Measurements from ENCODE around the gene C9orf50. TPM values are rescaled to one million over a fixed set of nuclear protein-coding genes. Genes with fewer than 3 reads are reported as not detected.

Gene C9orf50
- polyA plus RNA-seq, 4 donors, result 0.09 to 0.27 TPM; not detected in 2

DNA sequence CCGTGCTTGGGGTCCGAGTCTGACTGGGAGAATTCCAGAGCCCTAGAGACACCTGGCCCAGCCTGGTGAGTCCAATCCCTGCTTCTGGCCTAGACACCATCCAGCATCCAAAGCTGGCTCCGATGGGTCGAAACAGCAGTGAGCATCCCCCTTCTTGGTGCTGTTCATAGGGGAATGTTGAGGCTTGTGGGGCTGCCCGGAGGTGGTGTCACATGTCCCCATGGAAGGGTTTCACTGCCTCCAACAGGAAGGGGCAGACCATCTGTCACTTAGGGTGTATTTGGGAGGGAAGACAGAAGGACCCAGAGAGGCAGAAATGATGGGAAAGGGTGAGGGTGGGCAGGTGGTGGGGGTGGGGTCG is 13.9 kb downstream of the C9orf50 start:
- H3K4me1 ChIP-seq (ENCODE audit: control insufficient read depth in 3 of 3, insufficient read depth in 2 of 3, low read depth in 1 of 3, low read length in 2 of 3), result peaks cover 0 to 47% (median 4%) of the 10 kb centered on the region in 3 donors
- DNase-seq (no peak), FAIRE-seq (no peak)
- H3K27me3 ChIP-seq (ENCODE audit: control insufficient read depth in 3 of 3, insufficient read depth in 3 of 3, low read length in 3 of 3), result no peaks in the 10 kb centered on the region
- no peaks in the 10 kb centered on the region for H3K9me3 ChIP-seq (ENCODE audit: control insufficient read depth in 2 of 2, insufficient read depth in 1 of 2, low read depth in 1 of 2, low read length in 1 of 2)
- no peak overlapping the region for H3K4me3 ChIP-seq (ENCODE audit: low read depth in 1 of 3, low read length in 3 of 3)
- peak overlapping the region in 2 of 3 donors; percentile 71 to 81 for H3K27ac ChIP-seq (ENCODE audit: low read depth in 1 of 3, low read length in 2 of 3)
- no peaks in the 10 kb centered on the region for H3K36me3 ChIP-seq (ENCODE audit: control insufficient read depth in 3 of 3, insufficient read depth in 2 of 3, low read depth in 1 of 3, low read length in 3 of 3)
- 72 to 80% (median 79%) methylated on average over 6 of the region's 6 CpGs for WGBS, 3 donors

DNA sequence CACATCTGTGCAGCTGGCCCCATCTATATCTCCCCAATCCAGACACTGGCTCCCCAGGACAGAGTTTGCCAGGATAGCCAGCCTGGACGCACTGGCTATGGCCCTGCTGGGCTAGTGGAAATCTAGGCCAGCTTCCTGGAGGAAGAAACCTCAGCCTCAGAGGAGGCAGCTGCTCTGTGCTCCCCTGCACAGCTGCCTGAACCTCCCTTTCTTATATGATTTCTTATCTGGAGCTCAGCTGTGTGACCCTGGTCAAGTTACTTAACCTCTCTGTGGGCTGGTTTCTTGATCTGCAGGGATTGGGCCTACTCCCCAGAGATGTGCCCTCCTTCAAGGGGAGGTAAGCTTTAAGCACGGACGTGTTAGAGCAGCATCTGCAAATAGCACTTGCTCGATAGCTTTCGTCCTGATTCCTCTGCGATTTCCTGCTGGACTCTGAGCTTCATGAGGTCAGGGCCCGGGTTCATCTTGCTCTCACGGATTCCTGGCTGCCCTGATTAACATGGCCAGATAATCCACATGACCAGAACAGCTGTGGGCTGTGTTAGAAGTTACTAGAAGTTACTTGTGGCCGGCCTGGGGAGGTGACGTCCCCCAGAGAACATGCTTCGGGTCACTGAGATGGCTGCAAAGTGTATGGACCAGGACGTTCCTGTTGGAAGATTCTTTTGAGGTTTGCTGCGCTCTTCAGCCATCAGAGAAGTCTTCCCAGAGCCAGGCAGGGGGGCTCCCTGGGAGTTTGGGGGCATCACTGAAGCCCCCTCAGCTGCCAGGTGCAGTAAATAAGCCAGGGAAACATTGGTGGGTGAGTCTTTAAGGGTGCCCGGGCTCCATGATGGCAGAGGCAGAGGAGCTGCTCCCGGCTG is 14.5 kb downstream of the C9orf50 start:
- 62 to 69% (median 62%) methylated on average over 15 of the region's 15 CpGs for WGBS, 3 donors
- no peaks in the 10 kb centered on the region for H3K9me3 ChIP-seq (ENCODE audit: control insufficient read depth in 2 of 2, insufficient read depth in 1 of 2, low read depth in 1 of 2, low read length in 1 of 2)
- peaks cover 0 to 45% (median 4%) of the 10 kb centered on the region in 3 donors for H3K4me1 ChIP-seq (ENCODE audit: control insufficient read depth in 3 of 3, insufficient read depth in 2 of 3, low read depth in 1 of 3, low read length in 2 of 3)
- no peaks in the 10 kb centered on the region for H3K36me3 ChIP-seq (ENCODE audit: control insufficient read depth in 3 of 3, insufficient read depth in 2 of 3, low read depth in 1 of 3, low read length in 3 of 3)
- H3K27me3 ChIP-seq (ENCODE audit: control insufficient read depth in 3 of 3, insufficient read depth in 3 of 3, low read length in 3 of 3), result no peaks in the 10 kb centered on the region
- no peak overlapping the region for H3K4me3 ChIP-seq (ENCODE audit: low read depth in 1 of 3, low read length in 3 of 3)
- H3K27ac ChIP-seq (ENCODE audit: low read depth in 1 of 3, low read length in 2 of 3), result peak overlapping the region in 2 of 3 donors; percentile 71 to 81
- peak in 1 of 2 donors; percentile 70 for DNase-seq
- FAIRE-seq, result no peak

DNA sequence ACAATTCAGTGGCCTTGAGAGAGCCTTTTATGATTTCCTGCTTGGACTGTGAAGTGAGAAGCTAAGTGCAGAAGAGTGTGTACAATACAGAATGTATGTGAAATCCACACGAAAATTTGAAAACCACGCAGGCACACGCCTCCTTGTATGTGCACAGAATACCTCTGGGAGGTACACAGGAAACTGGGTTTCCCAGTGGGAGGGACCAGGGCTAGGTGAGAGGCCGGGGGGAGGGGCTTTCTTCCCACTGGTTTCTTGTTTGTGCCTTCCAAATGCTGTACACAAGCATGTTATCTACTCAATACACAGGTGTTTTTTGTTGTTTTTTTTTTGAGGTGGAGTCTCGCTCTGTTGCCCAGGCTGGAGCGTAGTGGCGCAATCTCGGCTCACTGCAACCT is 16.1 kb downstream of the C9orf50 start:
- DNase-seq, result no peak
- Histone ChIP-seq H3K9me3 (ENCODE audit: control insufficient read depth in 2 of 2, insufficient read depth in 1 of 2, low read depth in 1 of 2, low read length in 1 of 2) (no peaks in the 10 kb centered on the region), H3K36me3 (ENCODE audit: control insufficient read depth in 3 of 3, insufficient read depth in 2 of 3, low read depth in 1 of 3, low read length in 3 of 3) (no peaks in the 10 kb centered on the region), H3K27ac (ENCODE audit: low read depth in 1 of 3, low read length in 2 of 3) (no peak overlapping the region), H3K4me3 (ENCODE audit: low read depth in 1 of 3, low read length in 3 of 3) (no peak overlapping the region), H3K4me1 (ENCODE audit: control insufficient read depth in 3 of 3, insufficient read depth in 2 of 3, low read depth in 1 of 3, low read length in 2 of 3) (peaks cover 0 to 34% (median 0%) of the 10 kb centered on the region in 3 donors), H3K27me3 (ENCODE audit: control insufficient read depth in 3 of 3, insufficient read depth in 3 of 3, low read length in 3 of 3) (no peaks in the 10 kb centered on the region)
- 39 to 58% (median 47%) methylated on average over 8 of the region's 8 CpGs for WGBS, 3 donors
- no peak for FAIRE-seq

DNA sequence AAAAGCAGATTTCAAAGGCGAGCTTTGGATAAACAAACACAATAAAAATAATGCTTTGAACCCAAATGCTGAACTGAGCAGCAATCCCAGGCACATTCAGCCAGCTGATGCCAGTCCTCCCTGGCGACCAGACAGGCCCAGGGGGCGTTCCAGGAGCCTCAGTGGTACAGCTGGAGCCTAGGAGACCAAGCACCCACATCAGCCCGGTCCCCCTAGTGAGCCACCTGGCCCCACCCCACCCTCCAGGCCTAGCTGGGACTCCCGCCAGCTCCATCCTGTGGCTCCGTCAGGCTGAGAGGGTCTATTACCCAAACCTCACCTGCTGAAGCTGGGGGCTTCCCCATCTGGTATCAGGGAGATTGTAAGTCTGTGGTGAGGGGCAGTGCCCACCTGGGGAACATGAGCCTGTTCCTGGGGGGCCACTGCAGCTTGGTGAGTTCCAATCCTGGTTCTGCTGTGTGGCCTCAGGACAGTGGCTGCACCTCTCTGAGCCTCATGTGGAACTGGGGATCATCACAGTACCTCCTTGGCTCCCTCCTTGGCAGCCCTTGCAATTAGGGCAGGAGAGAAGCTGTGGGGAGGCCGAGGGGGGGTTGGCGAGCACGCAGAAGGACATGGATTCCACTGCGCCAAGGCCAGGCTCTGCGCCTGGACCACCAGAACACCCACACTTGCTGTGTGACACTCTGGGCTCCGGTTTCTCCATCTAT is 16.7 kb downstream of the C9orf50 start:
- 54 to 70% (median 63%) methylated on average over 12 of the region's 12 CpGs for WGBS, 3 donors
- no peaks in the 10 kb centered on the region for H3K36me3 ChIP-seq (ENCODE audit: control insufficient read depth in 3 of 3, insufficient read depth in 2 of 3, low read depth in 1 of 3, low read length in 3 of 3)
- H3K27me3 ChIP-seq (ENCODE audit: control insufficient read depth in 3 of 3, insufficient read depth in 3 of 3, low read length in 3 of 3), result no peaks in the 10 kb centered on the region
- H3K4me3 ChIP-seq (ENCODE audit: low read depth in 1 of 3, low read length in 3 of 3), result no peak overlapping the region
- H3K4me1 ChIP-seq (ENCODE audit: control insufficient read depth in 3 of 3, insufficient read depth in 2 of 3, low read depth in 1 of 3, low read length in 2 of 3), result peaks cover 0 to 30% (median 0%) of the 10 kb centered on the region in 3 donors
- no peak for FAIRE-seq
- no peak for DNase-seq
- H3K27ac ChIP-seq (ENCODE audit: low read depth in 1 of 3, low read length in 2 of 3), result no peak overlapping the region
- H3K9me3 ChIP-seq (ENCODE audit: control insufficient read depth in 2 of 2, insufficient read depth in 1 of 2, low read depth in 1 of 2, low read length in 1 of 2), result no peaks in the 10 kb centered on the region

DNA sequence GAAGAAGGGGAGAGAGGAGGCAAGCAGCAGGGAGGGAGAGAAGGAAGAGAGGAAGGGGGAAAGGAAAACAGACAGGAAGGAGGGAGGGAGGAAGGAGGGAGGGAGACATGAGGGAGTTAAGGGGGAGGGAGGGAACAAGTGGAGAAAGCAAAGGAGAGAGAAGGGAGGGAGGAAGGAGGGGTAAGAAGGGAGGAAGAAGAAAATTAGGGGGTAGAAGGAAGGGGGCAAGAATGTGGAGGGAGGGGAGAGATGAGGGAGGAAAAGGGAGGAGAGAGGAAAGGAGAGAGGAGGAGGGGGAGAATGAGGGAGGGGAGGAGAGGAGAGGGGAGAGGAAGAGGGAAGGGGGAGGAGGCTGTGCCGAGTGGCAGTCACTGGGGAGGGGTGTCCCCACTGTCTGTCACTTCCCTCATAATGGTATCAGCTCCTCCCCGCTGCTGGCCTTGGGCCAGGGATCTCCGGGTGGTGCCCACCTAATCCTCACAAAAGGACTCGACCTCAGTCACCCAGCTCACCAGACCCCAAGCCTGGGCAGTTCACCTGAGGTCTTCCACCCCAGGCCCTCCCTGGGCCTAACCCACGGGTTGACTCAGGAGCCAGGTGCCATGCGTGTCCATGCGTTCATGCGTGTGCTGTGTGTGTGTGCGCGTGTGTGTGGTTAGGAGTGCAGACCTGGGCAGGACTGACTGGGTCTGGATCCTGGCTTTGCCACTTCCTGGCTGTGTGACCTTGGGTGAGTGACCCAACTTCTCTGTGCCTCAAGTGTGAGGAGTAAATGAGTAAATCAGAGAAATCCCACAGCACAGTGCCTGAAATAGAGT is 18.1 kb downstream of the C9orf50 start:
- H3K27me3 ChIP-seq (ENCODE audit: control insufficient read depth in 3 of 3, insufficient read depth in 3 of 3, low read length in 3 of 3), result no peaks in the 10 kb centered on the region
- no peak overlapping the region for H3K27ac ChIP-seq (ENCODE audit: low read depth in 1 of 3, low read length in 2 of 3)
- 60 to 65% (median 64%) methylated on average over 10 of the region's 10 CpGs for WGBS, 3 donors
- H3K4me3 ChIP-seq (ENCODE audit: low read depth in 1 of 3, low read length in 3 of 3), result no peak overlapping the region
- no peak for FAIRE-seq
- H3K36me3 ChIP-seq (ENCODE audit: control insufficient read depth in 3 of 3, insufficient read depth in 2 of 3, low read depth in 1 of 3, low read length in 3 of 3), result no peaks in the 10 kb centered on the region
- peaks cover 0 to 29% (median 3%) of the 10 kb centered on the region in 3 donors for H3K4me1 ChIP-seq (ENCODE audit: control insufficient read depth in 3 of 3, insufficient read depth in 2 of 3, low read depth in 1 of 3, low read length in 2 of 3)
- H3K9me3 ChIP-seq (ENCODE audit: control insufficient read depth in 2 of 2, insufficient read depth in 1 of 2, low read depth in 1 of 2, low read length in 1 of 2), result no peaks in the 10 kb centered on the region
- no peak for DNase-seq

DNA sequence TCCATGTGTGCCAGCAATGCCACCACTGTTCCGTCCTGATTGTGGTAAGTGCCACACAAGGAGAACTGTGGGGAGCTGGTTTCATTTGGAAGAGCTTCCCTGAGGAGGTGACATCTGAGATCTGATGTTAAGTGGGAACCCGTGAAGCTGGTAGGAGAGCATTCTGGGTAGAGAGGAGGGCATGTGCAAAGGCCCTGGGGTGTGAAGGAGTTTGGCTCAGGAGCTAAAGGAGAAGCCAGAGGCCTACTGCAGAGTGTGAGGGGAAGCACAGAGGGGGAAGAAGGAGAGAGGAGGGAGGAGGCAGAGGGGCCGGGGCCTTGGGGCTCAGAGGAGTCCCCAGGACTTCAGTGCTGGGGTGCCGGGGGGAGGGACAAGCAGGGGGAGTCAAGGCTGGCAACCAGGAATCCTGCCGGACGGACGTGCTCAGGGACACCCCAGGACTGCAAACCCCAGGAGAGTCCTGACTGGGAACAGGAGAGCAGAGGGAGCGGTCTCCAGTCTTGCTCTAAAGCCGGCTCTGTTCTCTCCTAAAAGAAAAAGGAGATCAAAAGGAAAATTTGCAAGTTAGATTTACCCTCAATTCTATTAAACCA is 19.7 kb downstream of the C9orf50 start:
- Histone ChIP-seq H3K4me1 (ENCODE audit: control insufficient read depth in 3 of 3, insufficient read depth in 2 of 3, low read depth in 1 of 3, low read length in 2 of 3) (peaks cover 0 to 24% (median 3%) of the 10 kb centered on the region in 3 donors), H3K36me3 (ENCODE audit: control insufficient read depth in 3 of 3, insufficient read depth in 2 of 3, low read depth in 1 of 3, low read length in 3 of 3) (no peaks in the 10 kb centered on the region), H3K27me3 (ENCODE audit: control insufficient read depth in 3 of 3, insufficient read depth in 3 of 3, low read length in 3 of 3) (no peaks in the 10 kb centered on the region), H3K9me3 (ENCODE audit: control insufficient read depth in 2 of 2, insufficient read depth in 1 of 2, low read depth in 1 of 2, low read length in 1 of 2) (no peaks in the 10 kb centered on the region), H3K27ac (ENCODE audit: low read depth in 1 of 3, low read length in 2 of 3) (no peak overlapping the region), H3K4me3 (ENCODE audit: low read depth in 1 of 3, low read length in 3 of 3) (no peak overlapping the region)
- WGBS, 3 donors, result 80 to 82% (median 81%) methylated on average over 9 of the region's 9 CpGs
- no peak for FAIRE-seq
- DNase-seq, result no peak

DNA sequence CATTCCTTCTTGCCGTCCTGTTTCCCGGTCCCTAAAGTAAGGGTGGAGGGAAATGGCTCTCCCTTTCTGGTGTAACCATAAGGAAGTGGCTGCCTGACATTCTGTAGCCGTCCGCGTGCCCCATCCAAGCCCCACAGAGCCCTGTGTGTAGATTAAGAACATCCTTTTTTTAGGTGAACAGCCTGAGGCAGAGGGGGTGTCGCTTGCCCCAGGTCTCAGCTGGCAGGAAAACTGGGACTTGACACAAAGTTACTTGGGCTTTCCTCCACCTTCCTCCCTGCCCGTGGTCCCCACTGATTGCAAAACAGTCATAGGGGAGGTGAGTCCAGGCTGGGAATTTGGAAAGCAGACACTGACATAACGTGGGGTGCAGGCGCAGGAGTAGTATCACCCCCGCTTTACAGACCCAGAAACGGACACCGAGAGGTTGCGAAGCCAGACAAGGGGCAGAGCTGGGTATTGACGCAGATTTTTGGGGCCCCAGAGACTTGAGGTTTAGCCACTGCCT is 22.8 kb downstream of the C9orf50 start:
- 53 to 57% (median 56%) methylated on average over 14 of the region's 14 CpGs for WGBS, 3 donors
- FAIRE-seq (no peak), DNase-seq (no peak)
- Histone ChIP-seq H3K4me3 (ENCODE audit: low read depth in 1 of 3, low read length in 3 of 3) (peak overlapping the region in 1 of 3 donors; percentile 51), H3K9me3 (ENCODE audit: control insufficient read depth in 2 of 2, insufficient read depth in 1 of 2, low read depth in 1 of 2, low read length in 1 of 2) (no peaks in the 10 kb centered on the region), H3K27me3 (ENCODE audit: control insufficient read depth in 3 of 3, insufficient read depth in 3 of 3, low read length in 3 of 3) (no peaks in the 10 kb centered on the region), H3K27ac (ENCODE audit: low read depth in 1 of 3, low read length in 2 of 3) (peak overlapping the region in 2 of 3 donors; percentile 48 to 71), H3K4me1 (ENCODE audit: control insufficient read depth in 3 of 3, insufficient read depth in 2 of 3, low read depth in 1 of 3, low read length in 2 of 3) (peaks cover 0 to 20% (median 3%) of the 10 kb centered on the region in 3 donors), H3K36me3 (ENCODE audit: control insufficient read depth in 3 of 3, insufficient read depth in 2 of 3, low read depth in 1 of 3, low read length in 3 of 3) (no peaks in the 10 kb centered on the region)
